Peyer's patch (tissue), 4 donors: ENCODE data around the gene PRSS50.

Experiments used
- CTCF ChIP-seq, 6 experiments: fragments of 450-650 bp in 4 of 6; fragments of 200-600 bp in 2 of 6; sonication (generic) in 1 of 6; IDR thresholded peaks; one replicate each; pipeline ENCODE4 v1.5.1; 2017 to 2019; ENCODE audit warnings: antibody characterized with exemption in 6 of 6, mild to moderate bottlenecking in 3 of 6, moderate library complexity in 1 of 6
- POLR2A ChIP-seq, 2 donors: fragments of 450-650 bp; IDR thresholded peaks; one replicate each; pipeline ENCODE4 v1.5.1; 2017; ENCODE audit warnings: antibody characterized with exemption in 2 of 2, mild to moderate bottlenecking in 2 of 2, moderate library complexity in 2 of 2

GRCh38 chr3:46708401-46709156, 9.1 kb downstream of the PRSS50 start:
- TF ChIP-seq CTCF (IDR thresholded peaks at IDR 0.05) = no peak
- TF ChIP-seq POLR2A (IDR thresholded peaks at IDR 0.05) = no peak
